T-helper 1 cell treated with Interleukin-12 subunit alpha and Interleukin-12 subunit beta and Interleukin-4 antibody, amounts not matched to agents 30 ng/mL and 1 ng/mL, for 36 hours (primary cell): ENCODE results near the gene HS6ST1. TPM values are rescaled to one million over a fixed set of nuclear protein-coding genes. Genes with fewer than 3 reads are reported as not detected.

Experiments
- intact Hi-C: fragments of 100-400 bp; cut with micrococcal nuclease; formaldehyde crosslinking; loops from one replicate; pipeline ENCODE4 v1.15.1; 2024
- total RNA-seq: library from RNA; stranded (reverse); gene quantifications from 2 replicates; pipeline ENCODE4 v1.2.3, GENCODE V29; 2022

HS6ST1 gene
- total RNA-seq, 1 donor from 2014 or later: 12.4 TPM

GRCh38 chr2:128348701-128349100 is 30.0 kb upstream of the HS6ST1 start:
- intact Hi-C loops: no loop called here

DNA sequence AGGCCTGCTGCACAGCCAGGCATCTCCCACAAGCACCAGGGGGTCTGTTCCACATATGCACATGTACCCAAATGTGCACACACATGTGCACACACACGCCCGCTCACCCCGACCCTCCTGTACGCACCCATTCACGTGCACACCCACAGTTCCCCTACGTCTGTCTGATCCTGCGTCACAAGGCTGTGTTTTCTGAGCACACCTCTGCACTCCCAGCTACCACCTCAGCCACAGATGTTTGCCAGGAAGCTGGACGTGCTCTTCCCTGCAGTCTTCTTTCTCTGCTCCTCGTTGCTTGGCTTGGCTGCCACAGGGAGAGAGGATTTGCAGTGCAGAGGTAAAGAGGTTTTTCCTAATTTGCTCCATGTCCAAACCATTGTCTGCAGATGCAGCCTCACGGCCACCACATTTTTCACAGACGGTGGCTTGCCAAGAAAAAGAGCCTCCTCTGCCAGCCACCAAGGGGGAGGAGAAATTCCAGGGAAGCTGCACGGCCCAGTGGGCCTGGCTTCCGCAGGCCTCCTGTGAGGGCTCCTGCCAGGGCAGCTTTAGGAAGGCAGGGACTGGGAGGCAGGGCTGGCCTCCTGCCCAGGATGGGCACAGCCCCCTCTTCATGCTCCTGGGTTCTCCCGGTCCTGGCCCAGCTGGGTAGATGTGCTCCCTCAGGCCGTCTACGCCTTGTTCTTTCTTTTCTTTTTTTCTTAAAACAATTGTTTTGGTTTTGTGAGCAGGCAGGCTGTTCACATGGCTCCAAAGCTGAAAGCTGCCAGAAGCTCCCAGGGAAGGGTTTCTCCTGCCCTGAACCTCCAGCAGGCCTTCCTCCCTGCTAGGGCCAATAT is 29.3 kb upstream of the HS6ST1 start:
- intact Hi-C loops: no loop called here

GRCh38 chr2:128347171-128347558 is 28.5 kb upstream of the HS6ST1 start:
- intact Hi-C loops: no loop called here

- intact Hi-C loops: no loop called here
Observed at GRCh38 chr2:128346291-128347170, 27.9 kb upstream of the HS6ST1 start.

DNA sequence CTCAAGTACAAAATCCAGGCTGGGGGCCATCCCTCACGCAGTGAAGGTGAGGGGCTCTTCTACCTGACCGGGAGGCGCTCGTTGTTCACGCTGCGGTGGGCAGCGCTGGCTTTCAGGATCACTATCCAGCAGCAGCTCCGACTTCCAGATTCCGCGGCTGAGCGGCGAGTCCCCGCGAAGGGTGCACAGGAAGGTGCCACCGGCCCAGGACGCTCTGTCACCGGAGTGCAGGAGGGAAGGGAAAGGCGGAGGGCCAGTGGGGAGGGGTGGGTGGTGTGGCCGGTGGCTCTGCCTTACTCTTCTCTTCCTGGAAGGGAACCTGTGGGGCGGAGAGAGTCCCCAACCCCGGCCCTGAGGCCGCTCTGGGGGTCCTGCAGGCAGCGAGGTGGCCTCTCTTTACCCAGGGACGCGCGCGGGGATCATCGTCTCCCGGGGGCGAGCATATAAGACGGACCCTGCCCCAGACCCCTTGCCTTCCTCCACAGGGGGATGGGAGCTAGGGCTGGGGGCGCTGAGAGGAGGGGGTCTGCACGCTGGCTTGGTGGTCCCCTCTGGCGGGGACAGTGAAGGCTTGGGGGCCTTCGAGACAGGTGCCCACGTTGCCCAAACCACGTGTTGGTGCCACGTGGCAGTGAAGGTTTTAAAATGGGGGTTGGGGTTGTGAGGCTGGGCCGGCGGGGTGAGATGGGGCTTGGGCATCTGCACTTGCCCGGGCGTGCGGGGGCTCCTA is 26.9 kb upstream of the HS6ST1 start:
- intact Hi-C loops: no loop called here

DNA sequence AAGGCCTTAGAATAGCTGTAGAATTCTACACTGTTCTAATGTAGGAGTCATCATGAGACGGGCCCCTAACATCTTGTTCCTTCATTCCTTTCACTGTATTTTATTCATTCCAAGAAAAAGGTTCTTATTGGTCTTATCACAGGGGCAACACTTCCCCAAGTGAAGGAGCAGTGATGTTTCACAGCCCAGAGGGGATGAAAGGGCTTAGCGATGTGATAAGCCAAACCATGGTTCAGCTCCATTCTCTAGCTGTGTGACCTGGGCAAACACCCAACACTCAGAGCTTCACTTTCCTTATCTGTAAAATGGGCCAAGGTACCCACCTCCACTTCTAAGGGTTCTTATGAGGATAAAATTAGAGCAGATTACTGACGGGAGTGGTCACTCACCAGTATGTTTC is 25.4 kb upstream of the HS6ST1 start:
- intact Hi-C loops: no loop called here

DNA sequence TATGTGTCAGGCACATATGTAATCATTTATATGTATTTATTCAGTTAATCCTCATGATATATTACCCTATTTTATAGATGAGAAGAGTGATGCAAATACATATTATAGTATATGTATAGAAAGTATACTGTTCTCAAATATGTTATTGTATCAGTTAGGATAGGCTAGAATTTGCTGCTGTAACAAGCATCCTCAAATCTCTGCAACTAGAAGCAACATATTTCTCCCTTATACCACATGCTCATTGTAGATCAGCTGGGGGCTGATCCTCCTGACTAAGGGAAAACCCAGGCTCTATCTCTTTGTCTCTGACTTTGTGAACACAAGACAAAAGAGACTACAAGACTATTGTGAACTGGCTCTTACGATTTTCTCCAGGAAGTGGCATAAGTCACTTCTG is 24.8 kb upstream of the HS6ST1 start:
- intact Hi-C loops: no loop called here

GRCh38 chr2:128342550-128342949 is 23.9 kb upstream of the HS6ST1 start:
- intact Hi-C loops: no loop called here

- intact Hi-C loops: no loop called here
Observed at GRCh38 chr2:128341621-128342020, 23.0 kb upstream of the HS6ST1 start.

GRCh38 chr2:128332091-128332634 is 13.5 kb upstream of the HS6ST1 start:
- intact Hi-C loops: no loop called here

GRCh38 chr2:128330583-128330982 is 11.9 kb upstream of the HS6ST1 start:
- intact Hi-C loops: no loop called here

DNA sequence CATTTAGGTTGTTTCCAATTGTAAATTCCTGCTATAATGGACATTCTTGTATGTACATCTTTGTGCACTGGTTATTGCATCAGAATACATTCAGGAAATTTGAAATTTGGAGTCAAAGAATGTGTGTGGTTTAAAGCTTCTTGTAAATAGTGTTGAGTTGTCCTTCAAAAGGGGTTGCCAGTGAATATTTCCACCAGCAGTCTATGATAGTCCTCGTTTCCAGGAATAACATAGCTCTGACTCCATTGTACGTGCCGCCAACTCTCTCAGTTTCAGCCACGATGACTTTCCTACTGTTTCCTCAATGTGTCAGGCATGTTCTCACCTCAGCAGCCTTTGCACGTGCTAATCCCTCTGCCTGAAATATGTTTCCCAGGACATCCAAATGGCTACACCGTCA is 10.9 kb upstream of the HS6ST1 start:
- intact Hi-C loops: no loop called here

DNA sequence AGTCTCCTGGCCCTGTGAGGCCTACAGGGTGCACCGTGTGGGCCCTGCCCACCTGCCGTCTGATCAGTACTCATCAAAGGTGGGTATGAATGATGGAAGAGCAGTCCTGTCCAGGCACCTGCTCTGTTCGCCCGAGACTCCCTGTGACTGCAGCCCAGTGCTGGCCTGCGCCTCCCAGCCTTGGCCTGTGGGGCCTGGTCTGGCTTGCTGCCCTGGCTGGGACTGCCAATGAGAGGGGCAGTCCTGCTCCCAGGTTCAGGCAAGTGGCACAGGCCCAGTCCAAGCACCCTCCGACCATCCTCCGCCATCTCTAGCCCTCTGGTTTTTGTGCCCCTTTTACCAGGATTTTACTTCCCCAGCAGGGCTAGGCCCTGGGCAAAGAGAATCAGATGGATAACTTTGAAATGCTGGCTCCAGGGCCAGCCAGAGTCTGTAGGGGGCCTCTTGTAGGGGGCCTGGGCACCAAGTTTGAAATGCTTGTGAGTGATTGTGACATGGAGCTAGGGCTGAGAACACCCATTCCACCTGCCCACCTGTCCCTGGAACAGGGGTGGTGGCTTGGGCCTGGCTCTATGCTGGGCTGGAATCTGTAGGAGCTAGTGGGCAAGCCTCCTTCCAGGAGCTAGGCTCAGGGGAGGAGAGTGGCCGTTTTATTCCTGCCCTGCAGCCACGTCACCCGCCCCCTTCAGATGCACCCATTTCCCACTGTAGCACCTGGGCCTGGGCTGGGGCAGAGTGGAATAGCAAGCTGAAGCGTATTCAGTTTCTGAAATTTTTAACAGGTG is 8.7 kb upstream of the HS6ST1 start:
- intact Hi-C loops: no loop called here

GRCh38 chr2:128326346-128326745 is 7.7 kb upstream of the HS6ST1 start:
- intact Hi-C loops: no loop called here

- intact Hi-C loops: no loop called here
Observed at GRCh38 chr2:128325611-128326181, 7.0 kb upstream of the HS6ST1 start.

DNA sequence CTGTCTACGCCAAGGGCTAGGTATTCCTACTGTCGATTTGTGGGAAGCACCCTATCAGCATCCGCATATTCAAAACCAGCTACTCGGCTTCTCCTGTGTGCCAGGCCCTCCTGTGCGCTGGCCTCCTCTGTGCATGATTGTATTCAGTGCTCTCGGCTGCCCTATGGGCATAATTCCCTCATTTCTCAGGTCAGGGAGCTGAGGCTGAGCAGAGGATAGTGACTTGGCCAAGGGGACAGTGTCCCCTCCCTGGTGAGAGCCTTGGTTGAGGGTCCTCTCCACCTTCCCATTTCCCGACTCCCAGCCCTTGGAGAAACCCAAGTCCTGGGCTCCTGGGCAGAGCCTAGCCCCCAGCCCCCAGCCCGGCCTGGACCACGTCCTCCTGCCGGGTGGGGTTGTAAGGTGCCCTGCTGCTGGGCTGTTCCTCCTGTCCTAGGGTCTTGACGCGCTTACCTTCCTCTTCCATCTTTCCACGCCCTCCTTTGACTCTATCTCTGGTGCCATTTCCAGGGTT is 6.3 kb upstream of the HS6ST1 start:
- intact Hi-C loops: loop anchor here (5.0 kb wide), 5 partner anchors 147 to 297 kb away; partner anchors contain the start of gene UGGT1

GRCh38 chr2:128324008-128324896 is 5.6 kb upstream of the HS6ST1 start:
- intact Hi-C loops: loop anchor here (5.0 kb wide), 5 partner anchors 147 to 298 kb away; partner anchors contain the start of gene UGGT1

GRCh38 chr2:128323555-128323931 is 4.9 kb upstream of the HS6ST1 start:
- intact Hi-C loops: loop anchor here (2.0 to 5.0 kb wide), 6 partner anchors 146 to 411 kb away; partner anchors contain the start of gene UGGT1
